Kidney tubule cell (primary cell): ENCODE data around the gene ZBTB21.

Source experiments
- DNase-seq: peaks from one replicate; pipeline ENCODE4 v3.0.0-alpha.2; 2018; ENCODE audit warnings: low spot score

The ZBTB21 gene

DNA sequence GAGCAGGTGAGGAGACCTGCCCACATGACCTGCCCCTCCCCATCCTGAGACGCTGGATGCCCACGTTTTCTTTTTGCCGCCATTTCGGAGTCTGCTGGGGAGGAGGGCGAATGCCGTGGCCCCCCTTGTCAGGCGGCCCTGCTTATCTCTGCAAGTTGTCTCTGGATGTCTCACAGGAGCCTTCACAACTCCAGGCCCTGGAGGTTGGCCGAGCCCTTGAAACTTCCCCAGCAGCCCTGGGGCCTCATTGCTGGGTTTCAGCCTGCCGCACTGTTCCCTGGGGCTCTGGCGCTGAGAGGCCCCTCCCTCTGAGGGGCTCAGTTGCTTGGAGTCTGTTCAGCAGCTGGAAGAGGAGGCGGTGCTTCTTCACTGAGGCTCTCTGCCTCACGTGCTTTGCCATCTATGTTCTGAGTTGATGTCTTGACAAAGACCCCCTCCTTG, 29.8 kb upstream of the ZBTB21 start:
- peak; percentile 4 for DNase-seq

DNA sequence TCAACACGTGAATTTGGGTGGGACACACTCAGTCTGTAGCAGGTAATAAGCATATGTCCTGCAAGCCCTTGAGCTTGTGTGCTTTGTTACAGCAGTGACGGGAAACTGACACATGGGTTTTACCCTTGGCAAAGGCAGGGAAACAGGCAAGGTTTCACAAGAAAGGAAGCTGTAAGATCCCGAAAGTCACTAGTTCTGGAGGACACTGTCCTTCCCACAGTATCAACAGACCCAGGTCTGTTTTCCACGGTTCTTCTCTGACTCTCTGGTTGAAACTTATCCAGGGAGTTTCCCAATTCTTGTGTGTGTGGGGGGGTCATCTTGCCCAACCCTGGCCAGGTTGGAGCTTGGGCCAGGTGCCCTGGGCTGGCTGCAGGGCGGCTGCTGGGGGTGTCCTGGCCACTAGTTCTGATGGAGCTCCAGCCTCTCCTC, 29.3 kb upstream of the ZBTB21 start:
- peak; percentile 60 for DNase-seq

DNA sequence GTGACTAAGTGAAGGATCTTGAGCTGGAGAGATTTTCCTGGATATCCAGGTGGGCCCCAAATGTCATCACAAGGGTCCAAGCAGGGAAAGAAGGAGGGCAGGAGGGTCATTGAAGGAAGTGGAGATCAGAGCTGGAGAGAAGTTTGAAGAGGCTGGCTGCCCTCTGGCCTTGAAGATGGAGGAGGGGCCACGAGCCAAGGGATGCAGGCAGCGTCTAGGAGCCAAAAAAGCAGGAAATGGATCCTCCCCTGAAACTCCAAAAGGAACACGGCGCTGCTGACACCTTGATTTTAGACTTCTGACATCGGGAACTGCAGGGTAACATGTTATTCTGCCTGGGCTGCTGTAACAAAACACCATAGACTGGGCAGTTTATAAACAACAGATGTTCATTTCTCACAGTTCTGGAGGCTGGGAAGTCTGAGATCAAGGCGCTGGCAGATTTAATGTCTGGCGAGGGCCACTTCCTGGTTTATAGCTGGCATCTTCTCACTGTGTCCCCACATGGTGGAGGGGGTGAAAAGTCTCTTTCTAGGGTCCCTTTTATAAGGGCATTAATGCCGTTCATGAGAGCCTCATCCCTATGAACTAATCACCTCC, 28.8 kb upstream of the ZBTB21 start:
- no peak for DNase-seq

- DNase-seq: no peak
These were observed 28.2 kb upstream of the ZBTB21 start for GRCh38 chr21:42038393-42038792.

- no peak for DNase-seq
These were observed 27.8 kb upstream of the ZBTB21 start for GRCh38 chr21:42037943-42038342.

GRCh38 chr21:42037516-42037915, 27.4 kb upstream of the ZBTB21 start:
- no peak for DNase-seq

DNA sequence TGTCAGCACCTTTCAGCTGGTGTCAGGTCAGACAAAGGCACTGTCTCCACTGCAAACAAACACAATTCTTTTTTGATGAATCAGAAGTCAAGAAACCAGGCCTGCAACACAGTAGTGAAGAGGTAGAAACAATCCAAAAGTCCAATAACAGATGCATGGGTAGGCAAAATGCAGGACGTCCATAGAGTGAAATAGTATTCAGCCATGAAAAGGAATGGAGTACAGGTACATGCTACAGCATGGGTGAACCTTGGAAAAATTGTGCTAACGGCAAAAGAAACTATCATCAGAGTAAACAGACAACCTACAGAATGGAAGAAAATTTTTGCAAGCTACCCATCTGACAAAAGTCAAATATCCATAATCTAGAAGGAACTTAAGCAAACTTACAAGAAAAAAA, 26.2 kb upstream of the ZBTB21 start:
- DNase-seq: peak; percentile 10

DNA sequence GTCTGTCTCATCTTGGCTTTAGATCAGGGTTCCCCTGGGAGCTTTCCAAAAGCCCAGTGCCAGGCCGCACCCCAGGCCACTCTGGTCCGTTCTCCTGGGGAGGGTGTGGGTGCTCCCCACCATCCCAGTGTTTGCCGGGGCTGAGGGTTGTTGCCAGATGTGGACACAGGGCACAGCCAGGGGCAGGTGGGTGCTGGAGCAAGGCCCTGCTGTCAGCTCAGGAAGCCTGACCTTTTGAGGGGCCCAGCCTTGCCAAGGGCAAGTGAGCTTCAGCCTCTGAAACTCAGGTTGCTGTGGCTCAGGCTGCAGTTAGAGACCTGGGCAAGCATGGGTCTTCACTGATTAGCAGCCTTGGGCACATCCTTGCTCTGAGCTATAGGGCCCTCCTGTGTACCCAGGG, 22.8 kb upstream of the ZBTB21 start:
- no peak for DNase-seq

DNA sequence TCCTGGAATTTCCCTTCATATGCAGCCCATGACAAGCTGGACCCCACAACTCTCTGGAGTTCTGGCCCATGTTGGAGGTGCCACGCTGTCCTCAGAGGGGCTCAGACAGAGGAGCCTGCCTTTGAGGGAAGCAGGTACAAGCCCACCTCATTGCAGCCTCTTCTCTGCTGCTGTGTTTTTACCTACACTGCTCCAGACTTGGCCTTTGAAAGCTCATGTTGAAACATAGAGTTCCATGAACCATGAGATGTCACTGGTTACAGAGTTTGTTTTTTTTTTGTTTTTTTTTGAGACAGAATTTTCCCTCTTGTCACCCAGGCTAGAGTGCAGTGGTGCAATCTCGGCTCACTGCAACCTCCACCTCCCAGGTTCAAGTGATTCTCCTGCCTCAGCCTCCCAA, 22.1 kb upstream of the ZBTB21 start:
- no peak for DNase-seq

DNA sequence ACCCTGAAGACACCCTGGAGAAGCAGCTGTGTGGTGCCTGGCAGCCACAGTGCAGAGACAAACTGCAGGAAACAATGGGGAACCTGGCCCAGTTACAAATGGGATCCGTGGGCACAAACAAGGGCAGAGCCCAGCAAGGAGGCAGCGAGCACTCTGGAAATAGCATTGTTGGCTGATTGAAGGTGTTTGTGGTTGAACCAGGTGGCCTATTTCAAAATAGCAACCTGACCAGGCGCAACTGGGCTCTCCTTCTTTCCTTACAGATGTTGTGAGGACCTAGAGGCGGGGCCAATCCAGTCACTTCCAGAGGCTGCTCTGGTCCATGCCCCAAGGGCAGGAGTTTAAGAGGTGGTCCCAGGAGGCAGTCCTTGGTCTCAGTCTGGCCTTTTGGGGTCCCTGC, 21.7 kb upstream of the ZBTB21 start:
- no peak for DNase-seq

DNA sequence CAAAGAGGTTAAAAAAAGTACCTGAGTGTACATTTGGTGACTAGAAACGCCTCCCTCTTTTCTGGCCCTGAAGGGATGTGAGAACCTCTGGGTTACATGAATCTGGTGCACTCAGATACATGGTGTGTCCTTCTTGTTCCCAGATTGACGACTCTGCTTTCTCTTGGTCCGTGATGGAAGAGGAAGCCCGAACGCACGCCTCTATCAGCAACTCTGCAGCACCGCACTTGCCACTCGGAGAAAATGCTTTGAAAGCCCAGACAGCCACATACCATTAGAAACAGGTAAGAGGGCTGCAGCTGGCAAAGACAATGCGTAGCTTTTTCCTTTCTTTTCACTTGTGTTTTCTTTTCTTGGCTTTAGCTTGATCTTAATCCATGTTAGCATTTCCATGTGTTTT, 21.1 kb upstream of the ZBTB21 start:
- DNase-seq: no peak

DNA sequence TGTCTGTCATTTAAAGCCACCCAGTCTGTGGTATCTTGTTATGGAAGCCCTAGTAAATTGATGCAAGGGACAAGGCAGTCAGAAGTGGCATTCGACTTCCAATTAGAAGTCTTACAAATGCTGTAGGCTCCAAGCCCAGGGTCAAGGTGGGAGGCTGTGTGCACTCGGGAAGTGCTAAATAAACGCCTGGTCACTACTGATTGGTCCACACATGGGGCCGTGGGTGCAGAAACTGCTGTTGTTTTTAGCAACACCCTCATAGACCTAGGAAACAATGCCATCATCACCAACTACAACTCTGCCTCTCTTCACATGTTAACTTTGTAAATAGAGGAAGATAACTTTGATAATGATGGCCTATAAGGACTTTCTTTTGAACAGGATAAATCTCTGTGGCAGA, 20.2 kb upstream of the ZBTB21 start:
- DNase-seq: no peak

DNA sequence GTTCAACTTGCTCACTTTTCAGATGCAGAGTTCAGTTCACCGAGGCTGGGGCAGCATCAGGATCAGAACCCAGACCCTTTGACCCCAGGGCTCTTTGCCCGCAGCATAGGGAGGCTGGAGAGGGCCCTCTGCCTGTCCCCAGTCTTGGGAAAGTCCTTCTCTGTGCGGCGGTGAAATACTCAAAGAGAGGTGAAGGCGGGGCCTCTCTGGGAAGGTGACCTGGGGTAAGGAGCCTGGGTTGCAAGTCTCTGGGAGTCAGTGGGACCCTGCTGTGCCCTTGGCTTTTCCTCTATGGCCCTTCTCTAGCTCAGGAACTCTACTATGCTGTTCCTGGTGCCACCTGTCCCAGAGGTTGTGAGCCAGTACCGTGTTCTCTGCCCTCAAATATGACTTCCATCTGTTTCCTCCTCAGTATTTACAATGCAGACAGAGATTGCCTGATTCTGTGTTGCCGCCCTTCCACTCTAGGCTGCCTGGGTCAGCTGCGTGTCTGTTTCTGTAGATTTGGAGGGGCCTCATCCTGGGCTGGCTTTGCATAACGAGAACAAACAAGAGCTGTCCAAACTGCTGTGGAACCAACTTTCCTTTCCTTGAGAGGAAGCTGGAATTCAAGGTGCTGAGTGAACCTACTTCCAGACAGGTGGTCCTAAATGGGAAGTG, 18.7 kb upstream of the ZBTB21 start:
- no peak for DNase-seq

DNA sequence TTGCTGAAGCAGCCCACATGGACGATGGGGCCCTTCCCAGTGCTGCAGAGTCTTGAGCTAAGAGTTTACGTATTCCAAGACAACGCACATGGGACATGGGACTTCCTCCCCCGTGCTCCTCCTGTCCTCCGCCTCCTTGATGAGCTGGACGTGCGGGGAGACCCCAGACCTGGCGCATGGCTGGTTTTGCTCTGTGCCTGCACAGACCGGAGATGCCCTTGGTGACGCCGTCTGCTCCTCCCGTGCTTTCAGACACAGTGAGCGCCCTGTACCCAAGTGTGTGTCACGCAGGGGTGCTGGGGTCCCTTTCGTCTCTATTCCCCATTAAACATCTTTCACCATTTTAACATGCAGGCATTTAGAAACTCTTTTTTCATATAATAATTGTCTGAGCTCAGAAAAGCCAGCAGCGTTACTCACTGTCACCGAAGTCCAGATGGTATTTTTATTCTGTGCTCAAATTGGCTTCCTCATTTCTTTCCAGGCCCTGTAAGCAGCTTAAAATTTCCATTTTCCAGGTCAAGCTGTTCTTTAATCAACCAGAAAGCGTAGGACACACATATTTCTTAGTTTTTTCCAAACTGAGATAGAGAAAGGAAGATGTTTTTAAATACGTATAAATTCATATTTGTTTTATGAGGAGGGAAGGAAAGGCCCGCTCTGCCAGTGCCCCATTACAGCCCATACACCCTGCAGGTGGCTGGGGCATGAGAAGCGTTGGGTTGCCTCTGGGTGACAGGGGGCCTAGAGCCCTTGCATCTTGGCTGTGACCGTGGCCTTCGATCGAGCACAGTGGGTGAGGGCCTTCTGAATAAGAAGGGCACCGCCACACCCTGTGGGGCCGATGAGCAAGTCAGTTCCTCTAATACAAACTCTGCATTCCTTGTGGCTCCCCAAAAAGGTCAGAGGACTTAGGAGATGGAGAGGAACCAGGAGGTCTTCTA, 17.9 kb upstream of the ZBTB21 start:
- no peak for DNase-seq

DNA sequence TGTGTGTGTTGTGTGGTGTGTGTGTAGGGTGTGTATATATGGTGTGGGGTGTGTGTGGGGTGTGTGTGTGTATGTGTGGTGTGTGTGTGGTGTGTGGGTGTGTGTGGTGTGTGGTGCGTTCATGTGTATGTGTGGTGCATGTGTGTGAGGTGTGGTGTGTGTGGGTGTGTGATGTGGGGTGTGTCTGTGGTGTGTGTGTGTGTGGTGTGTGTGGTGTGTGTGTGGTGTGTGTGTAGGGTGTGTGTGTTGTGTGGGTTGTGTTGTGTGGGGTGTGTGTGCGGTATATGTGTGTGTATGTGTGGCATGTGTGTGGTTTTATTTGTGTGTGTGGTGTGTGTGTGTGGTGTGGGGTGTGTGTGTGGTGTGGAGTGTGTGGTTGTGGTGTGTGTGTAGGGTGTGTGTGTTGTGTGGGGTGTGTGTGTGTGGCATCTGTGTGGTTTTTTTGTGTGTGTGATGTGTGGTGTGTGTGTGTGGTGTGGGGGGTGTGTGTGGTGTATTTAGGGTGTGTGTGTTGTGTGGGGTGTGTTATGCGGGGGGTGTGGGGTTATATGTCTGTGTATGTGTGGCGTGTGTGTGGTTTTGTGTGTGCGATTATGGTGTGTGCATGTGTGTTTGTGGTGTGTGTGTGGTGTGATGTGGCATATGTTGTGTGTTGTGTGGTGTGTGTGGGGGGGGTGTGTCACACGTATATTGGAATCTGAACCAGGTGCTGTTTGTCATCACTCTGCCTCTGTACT, 17.1 kb upstream of the ZBTB21 start:
- DNase-seq: no peak

GRCh38 chr21:42026082-42026435, 15.9 kb upstream of the ZBTB21 start:
- DNase-seq: no peak

- no peak for DNase-seq
These were observed 15.4 kb upstream of the ZBTB21 start for GRCh38 chr21:42025376-42026081.

DNA sequence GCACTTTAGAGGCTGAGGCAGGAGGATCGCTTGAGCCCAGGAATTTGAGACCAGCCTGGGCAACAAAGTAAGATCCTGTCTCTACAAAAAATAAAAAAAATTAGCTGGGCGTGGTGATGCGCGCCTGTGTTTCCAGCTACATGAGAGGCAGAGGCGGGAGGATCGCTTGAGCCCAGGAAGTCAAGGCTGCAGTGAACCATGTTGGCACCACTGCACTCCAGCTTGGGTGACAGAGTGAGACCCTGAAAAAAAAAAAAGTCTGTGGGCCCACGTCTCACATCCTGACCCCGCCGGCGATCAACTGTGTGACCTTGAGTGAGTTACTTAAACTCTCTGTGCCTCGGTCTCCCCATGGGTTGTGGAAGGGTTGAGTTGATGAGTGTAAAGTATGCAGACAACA, 12.7 kb upstream of the ZBTB21 start:
- DNase-seq: no peak

- DNase-seq: no peak
These were observed 11.9 kb upstream of the ZBTB21 start for GRCh38 chr21:42022091-42022430.

DNA sequence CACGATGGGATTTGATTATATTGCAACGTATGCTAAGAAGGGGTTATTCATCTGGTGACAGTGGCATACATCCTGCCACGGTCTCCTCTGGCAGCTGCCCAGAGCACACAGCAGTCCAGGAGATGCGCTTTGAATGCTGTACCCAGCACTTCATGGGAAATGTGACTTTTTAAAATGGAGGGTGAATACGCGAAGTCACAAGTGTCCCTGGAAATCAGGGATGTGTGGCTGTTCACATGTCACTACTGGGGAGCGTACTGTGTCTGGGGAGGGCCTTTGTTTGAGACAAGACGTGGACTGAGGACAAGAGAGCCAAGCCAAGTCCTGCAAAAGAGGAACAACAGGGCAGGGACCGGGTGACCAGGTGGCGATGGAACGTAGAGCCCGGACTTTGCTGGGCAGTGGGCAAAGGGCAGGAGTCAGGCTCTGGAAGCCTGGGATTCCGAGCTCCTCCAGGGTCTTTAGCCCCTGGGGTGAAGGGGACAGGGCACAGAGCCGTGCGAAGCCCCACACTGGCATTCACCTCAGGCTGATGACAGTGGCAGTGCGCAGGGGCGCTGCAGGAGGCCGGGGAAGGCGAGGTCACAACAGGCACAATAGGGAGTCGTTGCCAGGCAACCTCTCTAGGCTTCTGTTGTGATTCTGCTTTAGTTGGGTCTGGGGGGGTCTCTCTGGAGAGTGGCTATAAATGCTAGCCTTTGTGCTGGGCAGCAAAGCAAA, 11.4 kb upstream of the ZBTB21 start:
- DNase-seq: peak; percentile 45

- DNase-seq: no peak
These were observed 9.5 kb upstream of the ZBTB21 start for GRCh38 chr21:42019706-42020105.
